ENCODE data around the gene LMBR1.

- TF ChIP-seq CTCF (IDR thresholded peaks at IDR 0.05; ENCODE audit: insufficient read depth, low read length, poor library complexity, severe bottlenecking) (no peak), EZH2phosphoT487 (conservative IDR thresholded peaks at IDR 0.05; ENCODE audit: low read length) (no peak)
Observed at GRCh38 chr7:156725936-156726335, 167.0 kb downstream of the LMBR1 start.
